Ovary (tissue), 9 donors: ENCODE data around the gene FCGR2B. TPM values are rescaled to one million over a fixed set of nuclear protein-coding genes. Genes with fewer than 3 reads are reported as not detected.
"Not testable (repeated sequence)": the region's sequence is repeated elsewhere in the genome, so short reads cannot be mapped to it uniquely, and the experiment has no call there.

Source experiments
- DNase-seq, 5 donors: peaks; one replicate each; pipeline ENCODE4 v3.0.0-alpha.2; 2019 to 2020
- H3K27ac ChIP-seq, 2 donors: fragments of 200-600 bp; one replicate each; pipeline versions ENCODE4 v1.5.1 to v1.8.0; 2019 to 2022
- H3K27me3 ChIP-seq: fragments of 200-600 bp; one replicate; pipeline ENCODE4 v1.8.0; 2022
- H3K36me3 ChIP-seq: fragments of 200-600 bp; sonication (generic); one replicate; pipeline ENCODE4 v1.5.1; 2019
- H3K4me1 ChIP-seq: one replicate; pipeline ENCODE4 v1.8.1; 2013; ENCODE audit warnings: mild to moderate bottlenecking, moderate library complexity; ENCODE audit not compliant: insufficient read depth
- H3K4me3 ChIP-seq: fragments of 200-600 bp; sonication (generic); one replicate; pipeline ENCODE4 v1.5.1; 2017
- H3K9me3 ChIP-seq, 2 donors: fragments of 200-600 bp in 1 of 2; sonication (generic) in 1 of 2; one replicate each; pipeline versions ENCODE4 v1.5.1 to v1.8.1; 2013 to 2019; ENCODE audit warnings: mild to moderate bottlenecking in 1 of 2, moderate library complexity in 1 of 2
- CTCF ChIP-seq, 3 donors: fragments of 450-650 bp in 2 of 3; fragments of 200-600 bp in 1 of 3; IDR thresholded peaks; one replicate each; pipeline versions ENCODE4 v1.5.1 to v1.8.0; 2016 to 2022; ENCODE audit warnings: antibody characterized with exemption in 3 of 3, mild to moderate bottlenecking in 1 of 3
- EP300 ChIP-seq: sonication (generic); formaldehyde crosslinking; IDR thresholded peaks from one replicate; pipeline ENCODE4 v1.6.1; 2017; ENCODE audit warnings: antibody characterized with exemption
- POLR2A ChIP-seq: fragments of 450-650 bp; IDR thresholded peaks from one replicate; pipeline ENCODE4 v1.6.1; 2017; ENCODE audit warnings: antibody characterized with exemption, mild to moderate bottlenecking, moderate library complexity
- WGBS, 3 donors: extraction: QIAGEN DNeasy Blood & Tissue Kit in 1 of 3; methylation state at CpG; one replicate each; pipeline versions ENCODE4 v1.1.5 to v1.1.7; 2013 to 2017; 5-methylcytosine and 5-hydroxymethylcytosine counted together
- intact Hi-C, 4 donors: fragments of 100-400 bp; cut with DNase I; formaldehyde crosslinking; loops; one replicate each; pipeline versions ENCODE4 v1.11.0 to v1.15.1; 2022 to 2023
- polyA plus RNA-seq, 2 donors: library from polyadenylated mRNA; stranded (reverse); fragments of 200-250 nt in 1 of 2; fragments of 350-450 nt in 1 of 2; fragmentation: Illumina TruSeq in 1 of 2; extraction: RNeasy Lipid Tissue Mini Kit (QIAGEN cat#74804) in 1 of 2; gene quantifications; one replicate each; pipeline ENCODE4 v1.2.3, GENCODE V29; 2013 to 2014
- total RNA-seq, 7 donors: library from RNA; depleted of rRNA in 2 of 7; stranded (reverse); fragments of >200 nt in 2 of 7; fragmentation: NEBNext Ultra II Directional in 3 of 7; extraction: Animal tissue kit (Norgen Biotek cat#: 25700) in 3 of 7; gene quantifications; one replicate each; pipeline versions ENCODE4 v1.1.0 to v1.2.4, GENCODE V29; 2016 to 2023
- donor health status: DM: no; HTN: no; CAD: no; lungs with moderate emphysema.
- donor health status: DM: no; HTN: no; CAD: no.
- donor health status: Bipolar disorder and iron deficiency.
- donor health status: DM: yes; HTN: yes; CAD: no.
- donor health status: DM: no; HTN: no; CAD: no.
- donor health status: DM: yes; HTN: yes; CAD: no.

Gene FCGR2B
- total and polyA plus RNA-seq, 9 donors: 0.89 to 31.7 (median 4.2) TPM

DNA sequence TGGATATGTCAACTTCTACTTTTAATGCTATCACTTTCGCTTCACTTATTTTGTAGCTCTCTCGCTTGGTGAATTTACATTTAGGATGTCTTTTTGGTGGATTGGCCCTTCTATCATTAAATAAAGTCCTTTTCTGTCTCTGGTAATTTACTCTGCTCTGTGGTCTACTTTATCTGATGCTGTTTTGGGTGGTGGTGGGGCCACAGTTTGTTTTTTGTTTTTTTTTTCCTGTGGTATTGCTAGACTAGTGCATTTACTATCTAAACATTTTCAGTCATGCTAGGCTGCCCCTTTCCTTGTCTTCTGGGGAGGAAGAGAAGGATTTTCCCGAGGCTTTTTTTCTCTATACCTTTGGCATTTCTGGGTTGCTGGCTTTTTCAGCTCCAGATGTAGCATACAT lies 26.0 kb downstream of the FCGR2B start:
- intact Hi-C loops: no loop called here
- 72 to 82% (median 75%) methylated on average over 3 of the region's 3 CpGs for WGBS, 3 donors
- Histone ChIP-seq H3K27ac (no peak overlapping the region), H3K9me3 (no peaks in the 10 kb centered on the region), H3K27me3 (no peaks in the 10 kb centered on the region), H3K4me1 (no peaks in the 10 kb centered on the region), H3K4me3 (no peak overlapping the region), H3K36me3 (no peaks in the 10 kb centered on the region)
- no peak for DNase-seq
- TF ChIP-seq EP300: no peak
- no peak for TF ChIP-seq CTCF (IDR thresholded peaks at IDR 0.05)
- no peak for TF ChIP-seq POLR2A

DNA sequence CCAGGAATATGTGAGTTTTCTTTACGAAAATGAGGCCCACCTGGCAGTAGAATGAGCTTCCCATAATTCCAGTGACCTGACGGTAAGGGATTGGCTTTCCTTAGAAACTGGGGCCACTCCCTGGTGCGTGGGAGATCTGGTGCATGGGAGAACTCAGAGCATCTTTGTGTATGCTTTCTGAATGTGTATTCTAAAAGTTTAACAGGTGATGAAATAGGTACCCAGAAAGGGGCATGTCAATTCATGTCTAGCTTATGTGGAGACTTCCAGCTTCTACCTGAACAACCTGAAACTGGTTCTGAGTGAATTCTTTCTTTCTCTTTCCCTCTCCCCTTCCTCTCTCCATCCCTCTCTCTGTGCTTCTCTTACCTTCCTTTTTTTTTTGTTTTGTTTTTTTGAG lies 28.9 kb downstream of the FCGR2B start:
- Histone ChIP-seq H3K4me3 (no peak overlapping the region), H3K9me3 (no peaks in the 10 kb centered on the region), H3K27ac (no peak overlapping the region), H3K4me1 (no peaks in the 10 kb centered on the region), H3K36me3 (no peaks in the 10 kb centered on the region), H3K27me3 (no peaks in the 10 kb centered on the region)
- WGBS, 3 donors: 41 to 53% (median 43%) methylated on average over 3 of the region's 3 CpGs
- no peak for DNase-seq
- intact Hi-C loops: no loop called here
- TF ChIP-seq POLR2A (no peak), EP300 (no peak), CTCF (IDR thresholded peaks at IDR 0.05) (no peak)

GRCh38 chr1:161693020-161693712 lies 30.2 kb downstream of the FCGR2B start:
- 83 to 88% (median 86%) methylated on average over 14 of the region's 14 CpGs for WGBS, 3 donors
- intact Hi-C loops: not testable (repeated sequence)

GRCh38 chr1:161698302-161698701 lies 35.4 kb downstream of the FCGR2B start:
- H3K27me3 ChIP-seq, H3K4me3 ChIP-seq, H3K27ac ChIP-seq, H3K36me3 ChIP-seq, DNase-seq, H3K4me1 ChIP-seq, H3K9me3 ChIP-seq, intact Hi-C loops: not testable (repeated sequence)
- 85 to 94% (median 91%) methylated on average over 2 of the region's 2 CpGs for WGBS, 3 donors

More at GRCh38 chr1:161693020-161693712, 30.2 kb downstream of the FCGR2B start:
- not testable (repeated sequence) for H3K4me1 ChIP-seq, H3K4me3 ChIP-seq, H3K27ac ChIP-seq, DNase-seq, H3K27me3 ChIP-seq, H3K9me3 ChIP-seq, H3K36me3 ChIP-seq

- no peak overlapping the region for H3K4me3 ChIP-seq
- TF ChIP-seq EP300 (no peak), POLR2A (no peak), CTCF (IDR thresholded peaks at IDR 0.05) (no peak)
- H3K9me3 ChIP-seq: no peaks in the 10 kb centered on the region
- H3K4me1 ChIP-seq: no peaks in the 10 kb centered on the region
- DNase-seq: no peak
- intact Hi-C loops: no loop called here
- no peak overlapping the region for H3K27ac ChIP-seq
- 68 to 76% (median 71%) methylated on average over 8 of the region's 8 CpGs for WGBS, 3 donors
- no peaks in the 10 kb centered on the region for H3K36me3 ChIP-seq
- no peaks in the 10 kb centered on the region for H3K27me3 ChIP-seq
These were observed 39.3 kb downstream of the FCGR2B start for GRCh38 chr1:161702250-161702649.
